Measurements from ENCODE around the gene WDFY2.
A peak's percentile ranks its signal among the peaks of the same experiment; 100 is the strongest.

WDFY2 gene

GRCh38 chr13:51603716-51604115 is 19.5 kb downstream of the WDFY2 start:
- DNase-seq = no peak

GRCh38 chr13:51605698-51606097 is 21.4 kb downstream of the WDFY2 start:
- DNase-seq = no peak

- DNase-seq = no peak
Measured at GRCh38 chr13:51607165-51607564, 22.9 kb downstream of the WDFY2 start.

- no peak for DNase-seq
Measured at GRCh38 chr13:51608857-51609406, 24.7 kb downstream of the WDFY2 start.

GRCh38 chr13:51612867-51613266 is 28.6 kb downstream of the WDFY2 start:
- no peak for DNase-seq

GRCh38 chr13:51613535-51613934 is 29.3 kb downstream of the WDFY2 start:
- no peak for DNase-seq

GRCh38 chr13:51614350-51614786 is 30.1 kb downstream of the WDFY2 start:
- DNase-seq = peak; percentile 15

- DNase-seq = no peak
Measured at GRCh38 chr13:51618626-51619025, 34.4 kb downstream of the WDFY2 start.

GRCh38 chr13:51619614-51620013 is 35.4 kb downstream of the WDFY2 start:
- no peak for DNase-seq

- DNase-seq = no peak
Measured at GRCh38 chr13:51620165-51620983, 36.1 kb downstream of the WDFY2 start.

- no peak for DNase-seq
Measured at GRCh38 chr13:51621602-51622001, 37.3 kb downstream of the WDFY2 start.

GRCh38 chr13:51623473-51623872 is 39.2 kb downstream of the WDFY2 start:
- DNase-seq = no peak

GRCh38 chr13:51624207-51624606 is 39.9 kb downstream of the WDFY2 start:
- no peak for DNase-seq

GRCh38 chr13:51624695-51625345 is 40.6 kb downstream of the WDFY2 start:
- DNase-seq = no peak

GRCh38 chr13:51625555-51626345 is 41.5 kb downstream of the WDFY2 start:
- no peak for DNase-seq

GRCh38 chr13:51626749-51627148 is 42.5 kb downstream of the WDFY2 start:
- no peak for DNase-seq

- DNase-seq = no peak
Measured at GRCh38 chr13:51628059-51628852, 44.0 kb downstream of the WDFY2 start.

GRCh38 chr13:51629491-51630287 is 45.4 kb downstream of the WDFY2 start:
- no peak for DNase-seq

GRCh38 chr13:51630288-51630615 is 46.0 kb downstream of the WDFY2 start:
- no peak for DNase-seq

- no peak for DNase-seq
Measured at GRCh38 chr13:51632591-51633362, 48.5 kb downstream of the WDFY2 start.
